ENCODE results near the gene BAD. TPM values are rescaled to one million over a fixed set of nuclear protein-coding genes. Genes with fewer than 3 reads are reported as not detected.

Gene BAD
- total RNA-seq, 2 donors from 2014 or later, result 120 to 122 TPM

DNA sequence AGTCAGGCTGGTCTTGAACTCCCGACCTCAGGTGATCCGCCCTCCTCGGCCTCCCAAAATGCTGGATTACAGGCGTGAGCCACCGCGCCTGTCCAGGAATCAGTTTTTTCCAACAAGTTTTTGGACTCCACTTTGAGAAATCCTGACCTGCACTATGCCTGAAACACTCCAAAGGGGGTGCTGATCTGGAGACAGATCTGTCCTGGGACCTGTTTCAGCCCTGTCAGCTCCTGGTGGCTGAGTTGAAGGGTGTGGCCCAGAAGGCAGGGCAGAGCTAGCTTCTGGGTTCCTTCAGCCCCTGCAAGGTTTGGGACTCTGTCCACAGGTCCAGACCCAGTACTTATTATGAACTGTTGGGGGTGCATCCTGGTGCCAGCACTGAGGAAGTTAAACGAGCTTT lies 52.9 kb downstream of the BAD start:
- Histone ChIP-seq H3K4me1 (peaks cover 0 to 76% of the 10 kb centered on the region in 2 donors), H3K4me3 (peak overlapping the region in 1 of 2 donors; percentile 77), H3K27ac (peak overlapping the region in 1 of 2 donors; percentile 97), H3K9me3 (no peaks in the 10 kb centered on the region), H3K36me3 (peaks cover 6% of the 10 kb centered on the region), H3K27me3 (no peaks in the 10 kb centered on the region)
- DNase-seq (ENCODE audit: low spot score), result no peak
- TF ChIP-seq, protein P1, sequence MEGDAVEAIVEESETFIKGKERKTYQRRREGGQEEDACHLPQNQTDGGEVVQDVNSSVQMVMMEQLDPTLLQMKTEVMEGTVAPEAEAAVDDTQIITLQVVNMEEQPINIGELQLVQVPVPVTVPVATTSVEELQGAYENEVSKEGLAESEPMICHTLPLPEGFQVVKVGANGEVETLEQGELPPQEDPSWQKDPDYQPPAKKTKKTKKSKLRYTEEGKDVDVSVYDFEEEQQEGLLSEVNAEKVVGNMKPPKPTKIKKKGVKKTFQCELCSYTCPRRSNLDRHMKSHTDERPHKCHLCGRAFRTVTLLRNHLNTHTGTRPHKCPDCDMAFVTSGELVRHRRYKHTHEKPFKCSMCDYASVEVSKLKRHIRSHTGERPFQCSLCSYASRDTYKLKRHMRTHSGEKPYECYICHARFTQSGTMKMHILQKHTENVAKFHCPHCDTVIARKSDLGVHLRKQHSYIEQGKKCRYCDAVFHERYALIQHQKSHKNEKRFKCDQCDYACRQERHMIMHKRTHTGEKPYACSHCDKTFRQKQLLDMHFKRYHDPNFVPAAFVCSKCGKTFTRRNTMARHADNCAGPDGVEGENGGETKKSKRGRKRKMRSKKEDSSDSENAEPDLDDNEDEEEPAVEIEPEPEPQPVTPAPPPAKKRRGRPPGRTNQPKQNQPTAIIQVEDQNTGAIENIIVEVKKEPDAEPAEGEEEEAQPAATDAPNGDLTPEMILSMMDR (IDR thresholded peaks at IDR 0.05), result no peak

DNA sequence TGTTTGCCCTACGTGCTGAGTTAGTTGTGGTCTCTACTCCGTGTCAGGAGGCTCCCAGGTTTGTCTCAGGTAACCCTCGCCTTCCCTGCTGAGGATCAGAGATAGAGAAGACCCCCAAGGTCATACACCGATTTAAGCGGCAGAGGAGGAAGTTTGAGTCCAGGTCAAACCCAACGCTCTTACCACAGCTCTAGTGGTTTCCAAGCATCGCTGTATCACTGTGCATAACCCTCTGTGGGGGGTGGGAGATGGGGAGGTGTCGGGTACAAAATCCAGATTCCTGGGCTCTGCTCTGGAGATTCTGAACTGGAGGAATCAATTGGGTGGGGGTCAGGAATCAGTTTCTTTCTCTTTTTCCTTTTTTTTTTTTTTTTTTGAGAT lies 53.5 kb downstream of the BAD start:
- H3K4me1 ChIP-seq, result peaks cover 0 to 75% of the 10 kb centered on the region in 2 donors

DNA sequence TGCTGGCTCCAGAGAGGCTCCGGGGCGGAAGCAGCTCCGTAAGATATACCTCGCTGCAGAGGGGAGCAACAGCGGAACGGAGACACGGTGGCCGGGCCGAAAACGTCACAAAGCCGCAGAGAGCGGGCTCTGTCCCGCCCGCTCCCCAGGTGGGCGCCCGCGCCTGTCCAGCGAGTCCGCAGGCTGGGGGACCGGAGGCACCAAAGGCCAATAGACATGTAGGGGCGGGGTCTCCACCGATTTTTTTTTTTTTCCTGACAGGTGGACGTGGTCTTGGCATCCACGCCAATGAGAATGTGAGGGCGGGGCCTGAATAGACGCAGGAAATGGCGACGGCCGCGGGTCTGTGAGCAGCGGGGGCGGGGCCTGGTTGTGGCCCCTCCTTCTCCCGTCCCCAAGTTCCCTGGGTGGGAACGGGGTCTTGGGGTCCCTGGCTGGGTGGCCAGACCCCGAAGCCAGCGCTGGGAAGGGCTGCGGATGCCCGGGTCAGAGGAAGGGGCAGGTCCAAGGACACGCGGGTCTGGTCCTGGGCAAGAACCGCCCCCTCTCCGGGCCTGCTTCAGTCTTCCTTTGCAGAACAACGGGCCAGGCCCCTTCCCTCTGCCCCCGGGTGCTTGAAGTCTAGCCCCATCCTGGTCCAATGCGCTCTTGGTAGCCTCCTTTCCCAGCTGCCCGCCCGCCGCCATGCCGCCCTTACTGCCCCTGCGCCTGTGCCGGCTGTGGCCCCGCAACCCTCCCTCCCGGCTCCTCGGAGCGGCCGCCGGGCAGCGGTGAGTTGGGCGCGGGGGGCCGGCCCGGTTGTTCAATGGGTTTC lies 54.1 kb downstream of the BAD start, which contains the start of gene DNAJC4:
DNAJC4 (plus strand) TSS at position 378 of the 814 bp plus-strand sequence; CDS start at position 685, 307 bp downstream.
- TF ChIP-seq, protein P1 (IDR thresholded peaks at IDR 0.05), result no peak
- Histone ChIP-seq H3K4me1 (peaks cover 0 to 74% of the 10 kb centered on the region in 2 donors), H3K9me3 (no peaks in the 10 kb centered on the region), H3K4me3 (peak within 1 kb of the TSS; percentile 57 to 77), H3K36me3 (no peaks in the 10 kb centered on the region), H3K27me3 (no peaks in the 10 kb centered on the region), H3K27ac (peak within 1 kb of the TSS; percentile 92 to 97)
- peak; percentile 94 for DNase-seq (ENCODE audit: low spot score)

More for the DNA sequence above, 53.5 kb downstream of the BAD start:
- H3K27me3 ChIP-seq, result no peaks in the 10 kb centered on the region
- H3K36me3 ChIP-seq, result peaks cover 2% of the 10 kb centered on the region
- peak overlapping the region; percentile 57 to 77 for H3K4me3 ChIP-seq
- peak overlapping the region; percentile 92 to 97 for H3K27ac ChIP-seq
- no peak for DNase-seq (ENCODE audit: low spot score)
- H3K9me3 ChIP-seq, result no peaks in the 10 kb centered on the region
- TF ChIP-seq, protein P1 (IDR thresholded peaks at IDR 0.05), result no peak

DNA sequence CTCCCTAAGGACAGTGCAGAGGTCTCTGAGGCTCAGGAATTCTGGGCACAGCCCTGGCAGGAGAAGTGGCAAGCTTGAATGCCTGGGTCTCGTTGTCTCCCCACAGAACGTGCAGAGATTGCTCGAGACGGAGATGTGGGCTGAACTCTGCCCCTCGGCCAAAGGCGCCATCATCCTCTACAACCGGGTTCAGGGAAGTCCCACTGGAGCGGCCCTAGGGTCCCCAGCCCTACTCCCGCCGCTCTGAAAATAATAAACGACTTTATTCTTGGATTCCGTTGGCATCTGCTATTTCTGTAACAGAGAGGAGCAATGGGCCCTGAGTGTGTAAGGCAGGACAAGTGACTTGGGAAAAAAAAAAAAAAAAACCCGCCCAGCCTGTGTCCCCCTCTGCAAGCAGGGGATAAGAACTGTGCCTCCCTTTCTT lies 54.7 kb downstream of the BAD start:
- no peaks in the 10 kb centered on the region for H3K9me3 ChIP-seq
- H3K4me3 ChIP-seq, result peak overlapping the region; percentile 57 to 77
- H3K4me1 ChIP-seq, result peaks cover 0 to 74% of the 10 kb centered on the region in 2 donors
- H3K27ac ChIP-seq, result peak overlapping the region; percentile 92 to 97
- no peaks in the 10 kb centered on the region for H3K27me3 ChIP-seq
- TF ChIP-seq, protein P1 (IDR thresholded peaks at IDR 0.05), result no peak
- no peak for DNase-seq (ENCODE audit: low spot score)
- H3K36me3 ChIP-seq, result no peaks in the 10 kb centered on the region

DNA sequence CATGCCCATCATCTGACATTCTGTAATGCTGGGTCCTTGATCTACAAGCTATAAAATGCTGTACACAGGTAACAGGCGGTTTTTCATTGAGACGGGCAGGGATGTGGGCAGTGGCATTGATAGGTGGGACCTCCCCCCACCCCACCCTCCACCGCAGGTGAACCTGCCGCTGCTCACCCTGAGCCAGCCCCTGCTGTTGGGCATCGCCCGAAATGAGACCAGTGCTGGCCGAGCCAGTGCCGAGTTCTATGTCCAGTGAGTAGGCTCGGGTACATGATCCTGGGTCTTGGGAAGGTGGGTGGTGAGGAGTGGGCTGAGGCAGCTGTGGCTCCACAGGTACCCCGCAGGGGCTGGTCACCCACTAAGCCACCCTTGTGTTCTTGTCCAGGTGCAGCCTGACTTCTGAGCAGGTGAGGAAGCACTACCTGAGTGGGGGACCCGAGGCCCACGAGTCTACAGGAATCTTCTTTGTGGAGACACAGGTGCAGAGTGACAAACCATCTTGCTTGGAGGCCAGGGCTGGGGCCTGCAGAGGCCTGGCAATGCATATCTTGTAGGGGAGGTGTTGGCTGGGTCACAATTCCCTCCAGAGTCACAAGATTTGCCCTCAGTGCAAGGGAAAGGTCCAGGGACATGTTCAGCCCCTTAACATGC lies 55.2 kb downstream of the BAD start:
- H3K4me1 ChIP-seq, result peaks cover 0 to 75% of the 10 kb centered on the region in 2 donors

More for the DNA sequence above, 55.2 kb downstream of the BAD start:
- Histone ChIP-seq H3K27me3 (no peaks in the 10 kb centered on the region), H3K4me3 (peak overlapping the region in 1 of 2 donors; percentile 77), H3K27ac (peak overlapping the region; percentile 92 to 97), H3K9me3 (no peaks in the 10 kb centered on the region), H3K36me3 (no peaks in the 10 kb centered on the region)
- TF ChIP-seq, protein P1 (IDR thresholded peaks at IDR 0.05), result no peak
- no peak for DNase-seq (ENCODE audit: low spot score)

Data from right atrium auricular region (tissue), 2 donors.